Ovary (tissue), 9 donors: ENCODE measurements around the gene DCN. TPM values are rescaled to one million over a fixed set of nuclear protein-coding genes. Genes with fewer than 3 reads are reported as not detected.
A peak's percentile ranks its signal among the peaks of the same experiment; 100 is the strongest.

Experiments
- DNase-seq, 5 donors: peaks; one replicate each; pipeline ENCODE4 v3.0.0-alpha.2; 2019 to 2020
- H3K27ac ChIP-seq, 2 donors: fragments of 200-600 bp; one replicate each; pipeline versions ENCODE4 v1.5.1 to v1.8.0; 2019 to 2022
- H3K27me3 ChIP-seq: fragments of 200-600 bp; one replicate; pipeline ENCODE4 v1.8.0; 2022
- H3K36me3 ChIP-seq: fragments of 200-600 bp; sonication (generic); one replicate; pipeline ENCODE4 v1.5.1; 2019
- H3K4me1 ChIP-seq: one replicate; pipeline ENCODE4 v1.8.1; 2013; ENCODE audit warnings: mild to moderate bottlenecking, moderate library complexity; ENCODE audit not compliant: insufficient read depth
- H3K4me3 ChIP-seq: fragments of 200-600 bp; sonication (generic); one replicate; pipeline ENCODE4 v1.5.1; 2017
- H3K9me3 ChIP-seq, 2 donors: fragments of 200-600 bp in 1 of 2; sonication (generic) in 1 of 2; one replicate each; pipeline versions ENCODE4 v1.5.1 to v1.8.1; 2013 to 2019; ENCODE audit warnings: mild to moderate bottlenecking in 1 of 2, moderate library complexity in 1 of 2
- CTCF ChIP-seq, 3 donors: fragments of 450-650 bp in 2 of 3; fragments of 200-600 bp in 1 of 3; IDR thresholded peaks; one replicate each; pipeline versions ENCODE4 v1.5.1 to v1.8.0; 2016 to 2022; ENCODE audit warnings: antibody characterized with exemption in 3 of 3, mild to moderate bottlenecking in 1 of 3
- EP300 ChIP-seq: sonication (generic); formaldehyde crosslinking; IDR thresholded peaks from one replicate; pipeline ENCODE4 v1.6.1; 2017; ENCODE audit warnings: antibody characterized with exemption
- POLR2A ChIP-seq: fragments of 450-650 bp; IDR thresholded peaks from one replicate; pipeline ENCODE4 v1.6.1; 2017; ENCODE audit warnings: antibody characterized with exemption, mild to moderate bottlenecking, moderate library complexity
- WGBS, 3 donors: extraction: QIAGEN DNeasy Blood & Tissue Kit in 1 of 3; methylation state at CpG; one replicate each; pipeline versions ENCODE4 v1.1.5 to v1.1.7; 2013 to 2017; 5-methylcytosine and 5-hydroxymethylcytosine counted together
- intact Hi-C, 4 donors: fragments of 100-400 bp; cut with DNase I; formaldehyde crosslinking; loops; one replicate each; pipeline versions ENCODE4 v1.11.0 to v1.15.1; 2022 to 2023
- polyA plus RNA-seq, 2 donors: library from polyadenylated mRNA; stranded (reverse); fragments of 200-250 nt in 1 of 2; fragments of 350-450 nt in 1 of 2; fragmentation: Illumina TruSeq in 1 of 2; extraction: RNeasy Lipid Tissue Mini Kit (QIAGEN cat#74804) in 1 of 2; gene quantifications; one replicate each; pipeline ENCODE4 v1.2.3, GENCODE V29; 2013 to 2014
- total RNA-seq, 7 donors: library from RNA; depleted of rRNA in 2 of 7; stranded (reverse); fragments of >200 nt in 2 of 7; fragmentation: NEBNext Ultra II Directional in 3 of 7; extraction: Animal tissue kit (Norgen Biotek cat#: 25700) in 3 of 7; gene quantifications; one replicate each; pipeline versions ENCODE4 v1.1.0 to v1.2.4, GENCODE V29; 2016 to 2023
- donor health status: DM: no; HTN: no; CAD: no; lungs with moderate emphysema.
- donor health status: DM: no; HTN: no; CAD: no.
- donor health status: Bipolar disorder and iron deficiency.
- donor health status: DM: yes; HTN: yes; CAD: no.
- donor health status: DM: no; HTN: no; CAD: no.
- donor health status: DM: yes; HTN: yes; CAD: no.

DCN gene
- total and polyA plus RNA-seq, 9 donors = 1,911 to 5,778 (median 2,871) TPM

- Histone ChIP-seq H3K27ac (peak overlapping the region in 1 of 2 donors; percentile 83), H3K4me3 (no peak overlapping the region), H3K27me3 (no peaks in the 10 kb centered on the region), H3K9me3 (no peaks in the 10 kb centered on the region), H3K36me3 (no peaks in the 10 kb centered on the region), H3K4me1 (peaks cover 15% of the 10 kb centered on the region)
- TF ChIP-seq POLR2A = no peak
- no peak for TF ChIP-seq EP300
- no peak for TF ChIP-seq CTCF (IDR thresholded peaks at IDR 0.05)
- intact Hi-C loops = no loop called here
- WGBS, 3 donors = 6 to 34% (median 9%) methylated on average over 1 of the region's 1 CpG
- DNase-seq = no peak
Measured at GRCh38 chr12:91140026-91140931, 42.3 kb downstream of the DCN start.

GRCh38 chr12:91139286-91139685 lies 43.3 kb downstream of the DCN start:
- Histone ChIP-seq H3K27me3 (no peaks in the 10 kb centered on the region), H3K4me3 (no peak overlapping the region), H3K9me3 (no peaks in the 10 kb centered on the region), H3K36me3 (no peaks in the 10 kb centered on the region), H3K4me1 (peaks cover 15% of the 10 kb centered on the region), H3K27ac (peak overlapping the region in 1 of 2 donors; percentile 83)
- intact Hi-C loops = no loop called here
- 4 to 10% (median 8%) methylated on average over 2 of the region's 2 CpGs for WGBS, 3 donors
- TF ChIP-seq POLR2A = no peak
- no peak for DNase-seq

GRCh38 chr12:91138337-91138920 lies 44.2 kb downstream of the DCN start:
- H3K36me3 ChIP-seq = no peaks in the 10 kb centered on the region
- H3K9me3 ChIP-seq = no peaks in the 10 kb centered on the region
- H3K4me1 ChIP-seq = peaks cover 15% of the 10 kb centered on the region
- H3K27me3 ChIP-seq = no peaks in the 10 kb centered on the region
- peak in 3 of 5 donors; percentile 19 to 39 (median 34) for DNase-seq
- intact Hi-C loops = no loop called here
- WGBS, 3 donors = 3 to 14% (median 13%) methylated on average over 1 of the region's 1 CpG
- H3K4me3 ChIP-seq = no peak overlapping the region
- H3K27ac ChIP-seq = peak overlapping the region; percentile 29 to 83
- TF ChIP-seq EP300 (no peak), CTCF (IDR thresholded peaks at IDR 0.05) (no peak), POLR2A (no peak)

GRCh38 chr12:91133871-91134270 lies 48.7 kb downstream of the DCN start:
- DNase-seq = no peak
- intact Hi-C loops = no loop called here
- Histone ChIP-seq H3K4me3 (no peak overlapping the region), H3K27me3 (no peaks in the 10 kb centered on the region), H3K9me3 (no peaks in the 10 kb centered on the region), H3K36me3 (no peaks in the 10 kb centered on the region), H3K4me1 (peaks cover 4% of the 10 kb centered on the region), H3K27ac (no peak overlapping the region)
- whole genome bisulfite sequencing, 3 donors = 60 to 78% (median 61%) methylated on average over 1 of the region's 1 CpG
- TF ChIP-seq EP300 = no peak
- TF ChIP-seq POLR2A = no peak
- no peak for TF ChIP-seq CTCF (IDR thresholded peaks at IDR 0.05)
